H1 (cell line): ENCODE measurements around the gene STX11. TPM values are rescaled to one million over a fixed set of nuclear protein-coding genes. Genes with fewer than 3 reads are reported as not detected.

Experiments
- CTCF ChIA-PET: fragments of 300-600 bp; sonication (Branson Sonifier 250); formaldehyde crosslinking; loops from one replicate; lab custom pipeline; 2021; ENCODE audit not compliant: partially characterized antibody; lab: Charles Lee
- POLR2A ChIA-PET: fragments of 300-600 bp; sonication (Branson Sonifier 250); formaldehyde crosslinking; loops from one replicate; lab custom pipeline; 2021; ENCODE audit warnings: inconsistent platforms; ENCODE audit not compliant: partially characterized antibody; lab: Charles Lee
- DNase-seq, 2 experiments: peaks; one replicate each; pipeline versions ENCODE4 v3.0.0 to v3.0.0-alpha.2; 2010 to 2022; ENCODE audit warnings: low spot score in 2 of 2, low read depth in 1 of 2, mixed read lengths in 1 of 2
- FAIRE-seq: peaks from 2 replicates; lab custom pipeline; 2011; peaks lifted over from hg19 to GRCh38; lab: Jason Lieb, UNC
- H2AFZ ChIP-seq: 2 replicates; pipeline ENCODE4 v1.8.1; 2012; ENCODE audit warnings: low read length, inconsistent platforms
- H2AK5ac ChIP-seq: 2 replicates; pipeline ENCODE4 v1.6.1; 2013; ENCODE audit warnings: low read depth, low read length
- H2BK120ac ChIP-seq: replicated peaks from 2 replicates; pipeline ENCODE3; 2013; ENCODE audit warnings: low read depth, low read length, inconsistent platforms
- H2BK12ac ChIP-seq: 2 replicates; pipeline ENCODE4 v1.6.1; 2013; ENCODE audit warnings: low read depth, low read length
- H2BK15ac ChIP-seq: 2 replicates; pipeline ENCODE4 v1.6.1; 2013; ENCODE audit warnings: low read length
- H2BK20ac ChIP-seq: 2 replicates; pipeline ENCODE4 v1.6.1; 2013; ENCODE audit warnings: low read length
- H2BK5ac ChIP-seq: 2 replicates; pipeline ENCODE4 v1.6.1; 2013; ENCODE audit warnings: low read depth, low read length
- H3K14ac ChIP-seq: 2 replicates; pipeline ENCODE4 v1.6.1; 2013; ENCODE audit warnings: inconsistent platforms; ENCODE audit not compliant: insufficient read length
- H3K18ac ChIP-seq: 2 replicates; pipeline ENCODE4 v1.6.1; 2013; ENCODE audit warnings: low read length; ENCODE audit errors: extremely low read depth
- H3K23ac ChIP-seq: 2 replicates; pipeline ENCODE4 v1.6.1; 2013; ENCODE audit warnings: inconsistent platforms; ENCODE audit not compliant: insufficient read length
- H3K23me2 ChIP-seq: 2 replicates; pipeline ENCODE4 v1.6.1; 2013; ENCODE audit warnings: low read depth, low read length
- H3K27ac ChIP-seq: 2 replicates; pipeline ENCODE4 v1.6.1; 2011; ENCODE audit warnings: low read depth, low read length, inconsistent platforms
- H3K27me3 ChIP-seq, 4 experiments: replicated peaks in 1 of 4; 1 replicate in 1 of 4; 2 replicates in 3 of 4; pipeline versions ENCODE4 v1.6.1 to v1.8.1; 2011 to 2013; ENCODE audit warnings: low read length in 3 of 4, mild to moderate bottlenecking in 3 of 4, inconsistent platforms in 2 of 4, mixed read lengths in 2 of 4, moderate library complexity in 1 of 4; ENCODE audit not compliant: control insufficient read depth in 3 of 4, insufficient read depth in 3 of 4; ENCODE audit errors: extremely low read depth in 1 of 4
- H3K36me3 ChIP-seq, 4 experiments: 2 replicates each; pipeline versions ENCODE4 v1.6.1 to v1.8.1; 2011 to 2013; ENCODE audit warnings: mild to moderate bottlenecking in 4 of 4, low read length in 3 of 4, moderate library complexity in 2 of 4, control low read depth in 1 of 4, inconsistent platforms in 1 of 4; ENCODE audit not compliant: insufficient read depth in 4 of 4, control insufficient read depth in 2 of 4
- H3K4ac ChIP-seq: replicated peaks from 2 replicates; pipeline ENCODE3; 2013; ENCODE audit warnings: low read length, low read depth, mixed read lengths, inconsistent platforms; ENCODE audit not compliant: insufficient read length
- H3K4me1 ChIP-seq, 4 experiments: replicated peaks in 1 of 4; 1 replicate in 1 of 4; 2 replicates in 3 of 4; pipeline versions ENCODE4 v1.6.1 to v1.8.1; 2011 to 2013; ENCODE audit warnings: low read length in 3 of 4, inconsistent platforms in 2 of 4, mixed read lengths in 1 of 4; ENCODE audit not compliant: insufficient read depth in 4 of 4, control insufficient read depth in 3 of 4
- H3K4me2 ChIP-seq, 2 experiments: 2 replicates each; pipeline versions ENCODE4 v1.6.1 to v1.8.1; 2011 to 2013; ENCODE audit warnings: low read depth in 2 of 2, low read length in 2 of 2, control low read depth in 1 of 2, inconsistent platforms in 1 of 2, mild to moderate bottlenecking in 1 of 2; ENCODE audit not compliant: insufficient read depth in 1 of 2
- H3K4me3 ChIP-seq, 4 experiments: fragments of 200-600, 300-600 bp in 1 of 4; sonication (generic), shearing (Covaris generic), sonication (Bioruptor Twin) in 1 of 4; 2 replicates each; pipeline versions ENCODE4 v1.5.1 to v1.8.1; 2011 to 2016; ENCODE audit warnings: low read length in 4 of 4, low read depth in 3 of 4, control low read depth in 2 of 4, inconsistent platforms in 2 of 4, mild to moderate bottlenecking in 2 of 4, mixed read lengths in 1 of 4, moderate library complexity in 1 of 4; ENCODE audit not compliant: insufficient read depth in 2 of 4; ENCODE audit errors: extremely low read depth in 1 of 4
- H3K56ac ChIP-seq: replicated peaks from 2 replicates; pipeline ENCODE3; 2013; ENCODE audit warnings: low read depth, mild to moderate bottlenecking, mixed read lengths, low read length, inconsistent platforms; ENCODE audit not compliant: insufficient read length
- H3K79me1 ChIP-seq: 2 replicates; pipeline ENCODE4 v1.6.1; 2013; ENCODE audit warnings: low read depth, low read length, control low read depth
- H3K79me2 ChIP-seq, 2 experiments: 2 replicates each; pipeline versions ENCODE4 v1.6.1 to v1.8.1; 2012 to 2013; ENCODE audit warnings: low read length in 2 of 2, mild to moderate bottlenecking in 2 of 2, inconsistent platforms in 1 of 2; ENCODE audit not compliant: insufficient read depth in 2 of 2, control insufficient read depth in 1 of 2
- H3K9ac ChIP-seq, 4 experiments: replicated peaks in 1 of 4; 1 replicate in 1 of 4; 2 replicates in 3 of 4; pipeline versions ENCODE4 v1.6.1 to v1.8.1; 2011 to 2013; ENCODE audit warnings: low read depth in 3 of 4, low read length in 3 of 4, control low read depth in 2 of 4, mild to moderate bottlenecking in 2 of 4, moderate library complexity in 2 of 4, inconsistent platforms in 1 of 4; ENCODE audit errors: extremely low read depth in 1 of 4
- H3K9me3 ChIP-seq, 2 experiments: 2 replicates each; pipeline versions ENCODE4 v1.6.1 to v1.8.1; 2012 to 2013; ENCODE audit warnings: mild to moderate bottlenecking in 2 of 2, moderate library complexity in 2 of 2, control low read depth in 1 of 2, inconsistent platforms in 1 of 2, low read depth in 1 of 2, low read length in 1 of 2, mixed read lengths in 1 of 2; ENCODE audit not compliant: insufficient read depth in 2 of 2
- H4K20me1 ChIP-seq, 2 experiments: replicated peaks in 1 of 2; 2 replicates each; pipeline versions ENCODE3 to v1.8.1; 2011 to 2013; ENCODE audit warnings: inconsistent platforms in 2 of 2, low read length in 2 of 2, mild to moderate bottlenecking in 1 of 2; ENCODE audit not compliant: insufficient read depth in 2 of 2, control insufficient read depth in 1 of 2
- H4K5ac ChIP-seq: 2 replicates; pipeline ENCODE4 v1.6.1; 2013; ENCODE audit warnings: low read length, low read depth, mixed read lengths, inconsistent platforms; ENCODE audit not compliant: insufficient read length
- H4K8ac ChIP-seq: 2 replicates; pipeline ENCODE4 v1.8.0; 2013; ENCODE audit warnings: mild to moderate bottlenecking, moderate library complexity, low read length, inconsistent platforms; ENCODE audit not compliant: insufficient read depth; ENCODE audit errors: extremely low read depth
- H4K91ac ChIP-seq: replicated peaks from 2 replicates; pipeline ENCODE3; 2013; ENCODE audit warnings: low read length, mixed read lengths, inconsistent platforms; ENCODE audit not compliant: insufficient read length
- ASH2L ChIP-seq: fragments of 200-600, 300-600 bp; sonication (generic); IDR thresholded peaks from one replicate; pipeline ENCODE4 v1.7.1; 2017; ENCODE audit warnings: low read length
- ATF3 ChIP-seq: IDR thresholded peaks from 2 replicates; pipeline ENCODE4 v1.6.1; 2011; ENCODE audit warnings: low read depth, mild to moderate bottlenecking, low read length; ENCODE audit not compliant: insufficient read depth
- BACH1 ChIP-seq: IDR thresholded peaks from 2 replicates; pipeline ENCODE4 v1.6.1; 2012; ENCODE audit warnings: low read length, improper control_type of control experiment
- RAD21 ChIP-seq, 2 experiments: IDR thresholded peaks in 1 of 2; conservative IDR thresholded peaks in 1 of 2; 2 replicates each; pipeline ENCODE4 v1.6.1; 2011; ENCODE audit warnings: low read depth in 2 of 2, low read length in 2 of 2, improper control_type of control experiment in 1 of 2, inconsistent platforms in 1 of 2, mild to moderate bottlenecking in 1 of 2, moderate library complexity in 1 of 2
- SAP30 ChIP-seq: fragments of 300-600 bp; sonication (generic); IDR thresholded peaks from 2 replicates; pipeline ENCODE4 v1.7.1; 2012; ENCODE audit warnings: low read length, moderate library complexity, mild to moderate bottlenecking, inconsistent platforms; ENCODE audit not compliant: insufficient read depth, insufficient replicate concordance
- SIX5 ChIP-seq: IDR thresholded peaks from 2 replicates; pipeline ENCODE4 v1.6.1; 2011; ENCODE audit warnings: mild to moderate bottlenecking, low read depth, low read length
- WGBS, 2 experiments: shearing (Covaris generic) in 1 of 2; methylation state at CpG; one replicate each; pipeline versions ENCODE4 v1.1.6 to v1.1.7; 2013 to 2015; ENCODE audit warnings: low lambda C conversion rate in 2 of 2, mixed read lengths in 2 of 2, inconsistent platforms in 1 of 2, low coverage in 1 of 2, missing lambda C conversion rate in 1 of 2; ENCODE audit not compliant: insufficient replicate concordance in 2 of 2, insufficient coverage in 1 of 2, insufficient read length in 1 of 2; ENCODE audit errors: extremely low coverage in 1 of 2, missing lambda C conversion rate in 1 of 2; 5-methylcytosine and 5-hydroxymethylcytosine counted together
- polyA plus RNA-seq, 7 experiments: library from polyadenylated mRNA; depleted of rRNA in 3 of 7; stranded (reverse) in 5 of 7; unstranded in 2 of 7; fragments of >200 nt in 5 of 7; fragments of 200-250 nt in 2 of 7; gene quantifications; 1 replicate in 5 of 7; 2 replicates in 1 of 7; 4 replicates in 1 of 7; pipeline versions ENCODE4 v1.2.1 to v1.2.3, GENCODE V29; 2011 to 2013; ENCODE audit warnings: missing spikeins in 2 of 7, mixed read lengths in 2 of 7
- total RNA-seq: library from RNA; stranded (reverse); fragmentation: NEBNext Ultra II Directional; extraction: Animal tissue kit (Norgen Biotek cat#: 25700); gene quantifications from 2 replicates; pipeline ENCODE4 v1.2.1, GENCODE V29; 2021
- TF ChIP-seq, protein P1 (sequence below), 3 experiments: IDR thresholded peaks; 1 replicate in 2 of 3; 2 replicates in 1 of 3; pipeline versions ENCODE4 v1.5.1 to v1.6.1; 2011; ENCODE audit warnings: low read length in 3 of 3, mild to moderate bottlenecking in 3 of 3, inconsistent platforms in 2 of 3, low read depth in 1 of 3, moderate library complexity in 1 of 3; ENCODE audit not compliant: insufficient read depth in 1 of 3; ENCODE audit errors: control extremely low read depth in 1 of 3

Gene STX11
- total and polyA plus RNA-seq, 2 of the 8 experiments (the other 6 are each of a cell fraction or from before 2014, with no cell fraction given): 0.15 to 0.34 TPM

DNA sequence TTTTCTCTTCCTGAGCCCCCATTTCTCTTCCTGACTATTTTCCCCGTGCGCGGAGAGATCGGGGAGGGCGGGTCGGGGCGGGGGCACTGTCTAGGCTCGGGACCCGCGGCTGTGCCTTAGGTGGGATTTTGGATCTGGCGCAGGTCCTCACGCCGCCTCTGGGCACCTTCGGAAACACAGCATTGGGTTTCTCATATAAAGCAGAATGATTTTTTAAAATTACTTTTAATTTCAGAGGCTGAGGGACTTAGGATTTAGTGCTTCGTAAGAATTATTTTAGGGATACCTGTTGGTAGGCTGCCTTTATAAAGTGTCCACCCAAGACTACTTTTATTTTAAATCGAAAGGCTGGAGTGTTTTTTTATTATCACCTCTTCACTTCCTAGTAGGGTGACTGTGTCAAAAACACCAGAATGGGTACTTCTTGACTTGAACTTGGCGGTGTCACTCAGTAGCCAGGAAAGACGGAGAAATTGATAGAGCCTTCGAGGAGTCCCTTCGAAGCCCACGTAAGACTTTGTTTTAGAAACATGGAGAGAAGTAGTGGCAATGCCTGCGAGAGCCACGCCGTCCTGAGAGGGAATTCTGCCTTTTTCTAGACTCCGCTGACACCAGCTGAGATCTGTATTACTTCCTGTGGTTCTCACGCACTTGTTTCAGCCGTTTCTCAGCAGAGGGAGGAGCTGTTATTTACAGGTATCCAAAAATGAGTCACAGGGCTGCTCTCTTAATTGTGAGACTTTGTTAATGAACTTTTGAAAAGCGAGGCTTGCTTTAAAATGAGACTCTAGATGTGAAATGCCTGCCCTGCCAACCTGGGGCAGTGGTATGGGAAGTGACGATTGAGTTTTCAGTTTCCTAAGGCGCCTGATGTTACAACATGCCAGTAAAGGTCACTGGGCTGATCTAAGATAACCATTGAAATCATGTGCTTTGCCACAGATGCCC, 667 bp downstream of the STX11 start:
- Histone ChIP-seq H3K27ac (no peak overlapping the region), H4K20me1 (no peaks in the 10 kb centered on the region), H3K56ac (no peak overlapping the region), H3K4ac (no peak overlapping the region), H3K9me3 (no peaks in the 10 kb centered on the region), H2BK5ac (no peak overlapping the region), H4K91ac (no peak overlapping the region), H4K8ac (no peak overlapping the region), H3K14ac (no peak overlapping the region), H3K4me3 (peak overlapping the region; percentile 66 to 87 (median 77)), H2BK12ac (no peak overlapping the region), H4K5ac (no peak overlapping the region), H2AK5ac (no peak overlapping the region), H3K9ac (peak overlapping the region in 1 of 4 experiments; percentile 27; a peak in 1 of 7 replicates), H3K4me1 (no peaks in the 10 kb centered on the region; a peak in 1 of 7 replicates), H2BK120ac (no peak overlapping the region), H3K23ac (no peak overlapping the region), H2BK20ac (no peak overlapping the region), H3K36me3 (no peaks in the 10 kb centered on the region), H2BK15ac (no peak overlapping the region), H3K18ac (no peak overlapping the region), H3K27me3 (peaks cover 1 to 30% (median 23%) of the 10 kb centered on the region in 4 experiments), H3K4me2 (peak overlapping the region; percentile 66 to 94), H2AFZ (no peak overlapping the region), H3K79me1 (no peaks in the 10 kb centered on the region), H3K79me2 (no peaks in the 10 kb centered on the region), H3K23me2 (peaks cover 6% of the 10 kb centered on the region; the same call in 1 of the 2 replicates)
- ChIA-PET POLR2A (no interaction called here), CTCF (interaction anchor here (1.0 to 1.8 kb wide), 3 partner anchors 12 to 59 kb away, joined by 3 read pairs; no protein-coding TSS in a partner anchor)
- DNase-seq: peak in 1 of 2 experiments; percentile 3
- FAIRE-seq: no peak
- 17% methylated on average over 30 of the region's 30 CpGs; no CpG with 5 or more reads in 1 of the 2 experiments for WGBS, 2 experiments
- TF ChIP-seq BACH1: 0 out of 2 replicates have a peak, but pooled peaks have one; percentile 3
- TF ChIP-seq ATF3: no peak
- no peak for TF ChIP-seq SIX5
- peak; percentile 6 to 33; a peak in 2 of 4 replicates for TF ChIP-seq RAD21 (IDR thresholded peaks at IDR 0.05 in 1 of 2, conservative IDR thresholded peaks at IDR 0.05 in 1 of 2; ENCODE audit: low read depth in 2 of 2, low read length in 2 of 2)
- TF ChIP-seq SAP30: no peak
- TF ChIP-seq ASH2L: no peak
- TF ChIP-seq, protein P1, sequence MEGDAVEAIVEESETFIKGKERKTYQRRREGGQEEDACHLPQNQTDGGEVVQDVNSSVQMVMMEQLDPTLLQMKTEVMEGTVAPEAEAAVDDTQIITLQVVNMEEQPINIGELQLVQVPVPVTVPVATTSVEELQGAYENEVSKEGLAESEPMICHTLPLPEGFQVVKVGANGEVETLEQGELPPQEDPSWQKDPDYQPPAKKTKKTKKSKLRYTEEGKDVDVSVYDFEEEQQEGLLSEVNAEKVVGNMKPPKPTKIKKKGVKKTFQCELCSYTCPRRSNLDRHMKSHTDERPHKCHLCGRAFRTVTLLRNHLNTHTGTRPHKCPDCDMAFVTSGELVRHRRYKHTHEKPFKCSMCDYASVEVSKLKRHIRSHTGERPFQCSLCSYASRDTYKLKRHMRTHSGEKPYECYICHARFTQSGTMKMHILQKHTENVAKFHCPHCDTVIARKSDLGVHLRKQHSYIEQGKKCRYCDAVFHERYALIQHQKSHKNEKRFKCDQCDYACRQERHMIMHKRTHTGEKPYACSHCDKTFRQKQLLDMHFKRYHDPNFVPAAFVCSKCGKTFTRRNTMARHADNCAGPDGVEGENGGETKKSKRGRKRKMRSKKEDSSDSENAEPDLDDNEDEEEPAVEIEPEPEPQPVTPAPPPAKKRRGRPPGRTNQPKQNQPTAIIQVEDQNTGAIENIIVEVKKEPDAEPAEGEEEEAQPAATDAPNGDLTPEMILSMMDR (IDR thresholded peaks at IDR 0.05; ENCODE audit: control extremely low read depth in 1 of 3, insufficient read depth in 1 of 3, low read depth in 1 of 3, low read length in 3 of 3): peak in 2 of 3 experiments; percentile 23 to 39; a peak in 2 of 4 replicates
